GM18517 (cell line): Measurements from ENCODE around the gene CNIH1.

Source experiments
- ATAC-seq: cut with Tn5 transposase; IDR thresholded peaks from one replicate; pipeline ENCODE4 v1.9.1; 2021; ENCODE audit warnings: mild to moderate bottlenecking, moderate library complexity; ENCODE audit not compliant: unreplicated experiment

The CNIH1 gene

GRCh38 chr14:54440873-54441868, at the start of gene CNIH1:
Gene CNIH1, minus strand, starts transcription at chr14:54441374. Its CDS starts 47 bp downstream, at chr14:54441327.
- ATAC-seq: peak; percentile 89

GRCh38 chr14:54490445-54491175, 49.4 kb upstream of the CNIH1 start:
- no peak for ATAC-seq

GRCh38 chr14:54489731-54490444, 48.7 kb upstream of the CNIH1 start:
- ATAC-seq: no peak

GRCh38 chr14:54489318-54489683, 48.1 kb upstream of the CNIH1 start:
- peak; percentile 20 for ATAC-seq

- peak; percentile 87 for ATAC-seq
Measured at GRCh38 chr14:54488646-54489317, 47.6 kb upstream of the CNIH1 start, which contains the start of gene GMFB. Gene GMFB, minus strand, starts transcription at chr14:54488980. Its CDS starts 53 bp downstream, at chr14:54488927.

- ATAC-seq: peak; percentile 3
Measured at GRCh38 chr14:54488318-54488645, 47.1 kb upstream of the CNIH1 start.

GRCh38 chr14:54487771-54488170, 46.6 kb upstream of the CNIH1 start:
- ATAC-seq: no peak

- ATAC-seq: no peak
Measured at GRCh38 chr14:54486685-54487084, 45.5 kb upstream of the CNIH1 start.

- ATAC-seq: no peak
Measured at GRCh38 chr14:54483846-54484245, 42.7 kb upstream of the CNIH1 start.

- no peak for ATAC-seq
Measured at GRCh38 chr14:54483073-54483745, 42.0 kb upstream of the CNIH1 start.

GRCh38 chr14:54481695-54482094, 40.5 kb upstream of the CNIH1 start:
- ATAC-seq: no peak

GRCh38 chr14:54480830-54481562, 39.8 kb upstream of the CNIH1 start:
- ATAC-seq: no peak

GRCh38 chr14:54478636-54479215, 37.6 kb upstream of the CNIH1 start:
- no peak for ATAC-seq

GRCh38 chr14:54475911-54476310, 34.7 kb upstream of the CNIH1 start:
- ATAC-seq: no peak

GRCh38 chr14:54475187-54475899, 34.2 kb upstream of the CNIH1 start:
- no peak for ATAC-seq

- ATAC-seq: no peak
Measured at GRCh38 chr14:54474232-54474793, 33.1 kb upstream of the CNIH1 start.

- ATAC-seq: no peak
Measured at GRCh38 chr14:54472315-54472714, 31.1 kb upstream of the CNIH1 start.

GRCh38 chr14:54471641-54472040, 30.5 kb upstream of the CNIH1 start:
- no peak for ATAC-seq
